Gastrocnemius medialis (tissue), 4 donors: ENCODE measurements around the gene PHACTR3. TPM values are rescaled to one million over a fixed set of nuclear protein-coding genes. Genes with fewer than 3 reads are reported as not detected.

Source experiments
- ATAC-seq, 2 donors: fragments of 150-250 bp; one replicate each; pipeline ENCODE4 v1.9.1; 2016
- DNase-seq, 2 donors: peaks; one replicate each; pipeline ENCODE4 v3.0.0-alpha.2; 2019
- H3K27ac ChIP-seq, 4 donors: fragments of 200-600 bp; sonication (generic); 1 replicate in 1 of 4; 2 replicates in 3 of 4; pipeline ENCODE4 v1.5.1; 2016 to 2018; ENCODE audit warnings: mild to moderate bottlenecking in 2 of 4, moderate library complexity in 1 of 4
- H3K27me3 ChIP-seq, 3 donors: fragments of 200-600 bp; sonication (generic) in 2 of 3; 1 replicate in 1 of 3; 2 replicates in 2 of 3; pipeline versions ENCODE4 v1.5.1 to v1.6.0; 2016 to 2019; ENCODE audit warnings: mild to moderate bottlenecking in 1 of 3, moderate library complexity in 1 of 3
- H3K36me3 ChIP-seq, 2 donors: fragments of 200-600 bp; sonication (generic) in 1 of 2; one replicate each; pipeline ENCODE4 v1.5.1; 2017 to 2018
- H3K4me1 ChIP-seq, 2 donors: fragments of 200-600 bp; sonication (generic) in 1 of 2; one replicate each; pipeline ENCODE4 v1.5.1; 2016 to 2017; ENCODE audit warnings: mild to moderate bottlenecking in 2 of 2
- H3K4me3 ChIP-seq, 4 donors: fragments of 200-600 bp; sonication (generic) in 3 of 4; 1 replicate in 1 of 4; 2 replicates in 3 of 4; pipeline ENCODE4 v1.5.1; 2016 to 2019; ENCODE audit warnings: mild to moderate bottlenecking in 2 of 4
- H3K9me3 ChIP-seq, 3 donors: fragments of 200-600 bp; sonication (generic) in 2 of 3; 1 replicate in 1 of 3; 2 replicates in 2 of 3; pipeline ENCODE4 v1.5.1; 2016 to 2019
- CTCF ChIP-seq, 5 experiments: fragments of 450-650 bp in 3 of 5; fragments of 200-600 bp in 2 of 5; sonication (generic) in 2 of 5; IDR thresholded peaks in 4 of 5; conservative IDR thresholded peaks in 1 of 5; 1 replicate in 4 of 5; 2 replicates in 1 of 5; pipeline ENCODE4 v1.5.1; 2016 to 2019; ENCODE audit warnings: antibody characterized with exemption in 5 of 5, mild to moderate bottlenecking in 3 of 5, moderate library complexity in 3 of 5
- POLR2A ChIP-seq, 2 donors: fragments of 450-650 bp; IDR thresholded peaks; one replicate each; pipeline ENCODE4 v1.6.1; 2017; ENCODE audit warnings: antibody characterized with exemption in 2 of 2, mild to moderate bottlenecking in 2 of 2, moderate library complexity in 2 of 2
- in situ Hi-C, 4 donors: fragments of 200-750 bp; cut with MboI; loops; one replicate each; pipeline versions ENCODE4 v1.15.0 to v1.8.0; 2017; ENCODE audit warnings: low sequenced_read_pairs in 4 of 4
- intact Hi-C: fragments of 100-400 bp; cut with DNase I; formaldehyde crosslinking; loops from one replicate; pipeline ENCODE4 v1.15.1; 2023; ENCODE audit warnings: low total_unique reads
- total RNA-seq, 4 donors: library from RNA; depleted of rRNA; stranded (reverse); fragments of >200 nt; gene quantifications; one replicate each; pipeline versions ENCODE4 v1.1.0 to v1.2.3, GENCODE V29; 2016

PHACTR3 gene
- total RNA-seq, 4 donors from 2014 or later: 0.24 to 1.1 (median 0.59) TPM; not detected in 1

- Histone ChIP-seq H3K9me3 (no peaks in the 10 kb centered on the region), H3K27me3 (no peaks in the 10 kb centered on the region), H3K36me3 (no peaks in the 10 kb centered on the region), H3K4me1 (no peaks in the 10 kb centered on the region), H3K27ac (no peak overlapping the region), H3K4me3 (no peak overlapping the region)
- TF ChIP-seq POLR2A (IDR thresholded peaks at IDR 0.05) (no peak), CTCF (IDR thresholded peaks at IDR 0.05 in 4 of 5, conservative IDR thresholded peaks at IDR 0.05 in 1 of 5) (no peak)
- ATAC-seq (no peak), DNase-seq (no peak)
- intact Hi-C loops: loop anchor here (1.0 kb wide), 1 partner anchor 67 kb away; no protein-coding TSS in a partner anchor
- in situ Hi-C loops: no loop called here
Observed at GRCh38 chr20:59783641-59784010, 179.3 kb downstream of the PHACTR3 start.

GRCh38 chr20:59784365-59784764, 180.0 kb downstream of the PHACTR3 start:
- H3K4me3 ChIP-seq: no peak overlapping the region
- no peak overlapping the region for H3K27ac ChIP-seq
- ATAC-seq (no peak), DNase-seq (no peak)
- no peaks in the 10 kb centered on the region for H3K27me3 ChIP-seq
- intact Hi-C loops (no loop called here), in situ Hi-C loops (no loop called here)
- no peaks in the 10 kb centered on the region for H3K9me3 ChIP-seq
- H3K36me3 ChIP-seq: no peaks in the 10 kb centered on the region
- TF ChIP-seq POLR2A (IDR thresholded peaks at IDR 0.05) (no peak), CTCF (IDR thresholded peaks at IDR 0.05 in 4 of 5, conservative IDR thresholded peaks at IDR 0.05 in 1 of 5) (no peak)
- no peaks in the 10 kb centered on the region for H3K4me1 ChIP-seq

- H3K4me3 ChIP-seq: no peak overlapping the region
- intact Hi-C loops (no loop called here), in situ Hi-C loops (no loop called here)
- H3K4me1 ChIP-seq: no peaks in the 10 kb centered on the region
- H3K27me3 ChIP-seq: no peaks in the 10 kb centered on the region
- TF ChIP-seq CTCF (IDR thresholded peaks at IDR 0.05 in 4 of 5, conservative IDR thresholded peaks at IDR 0.05 in 1 of 5) (no peak), POLR2A (IDR thresholded peaks at IDR 0.05) (no peak)
- DNase-seq (no peak), ATAC-seq (no peak)
- H3K36me3 ChIP-seq: no peaks in the 10 kb centered on the region
- no peaks in the 10 kb centered on the region for H3K9me3 ChIP-seq
- no peak overlapping the region for H3K27ac ChIP-seq
Observed at GRCh38 chr20:59784791-59785668, 180.7 kb downstream of the PHACTR3 start.

GRCh38 chr20:59785669-59785959, 181.3 kb downstream of the PHACTR3 start:
- Histone ChIP-seq H3K4me3 (no peak overlapping the region), H3K36me3 (no peaks in the 10 kb centered on the region), H3K4me1 (no peaks in the 10 kb centered on the region), H3K27me3 (no peaks in the 10 kb centered on the region), H3K27ac (no peak overlapping the region), H3K9me3 (no peaks in the 10 kb centered on the region)
- TF ChIP-seq CTCF (IDR thresholded peaks at IDR 0.05 in 4 of 5, conservative IDR thresholded peaks at IDR 0.05 in 1 of 5): no peak
- no peak for TF ChIP-seq POLR2A (IDR thresholded peaks at IDR 0.05)
- intact Hi-C loops (no loop called here), in situ Hi-C loops (no loop called here)
- no peak for ATAC-seq
- no peak for DNase-seq
